Epidermal melanocyte (primary cell): ENCODE measurements around the gene TIPIN.
A peak's percentile ranks its signal among the peaks of the same experiment; 100 is the strongest.
"Not testable (repeated sequence)": the region's sequence is repeated elsewhere in the genome, so short reads cannot be mapped to it uniquely, and the experiment has no call there.

Source experiments
- DNase-seq: peaks from one replicate; pipeline ENCODE4 v3.0.0; 2011; ENCODE audit warnings: low spot score; ENCODE audit not compliant: insufficient read length

The TIPIN gene

GRCh38 chr15:66356359-66357236 lies at the start of gene TIPIN:
TSS of gene TIPIN (minus strand) at chr15:66356685. CDS start at chr15:66352947, 3,738 bp downstream.
- DNase-seq, result peak; percentile 91

GRCh38 chr15:66405615-66406014 lies 49.1 kb upstream of the TIPIN start:
- DNase-seq, result no peak

- DNase-seq, result no peak
Observed at GRCh38 chr15:66405007-66405406, 48.5 kb upstream of the TIPIN start.

- no peak for DNase-seq
Observed at GRCh38 chr15:66404532-66404931, 48.0 kb upstream of the TIPIN start.

GRCh38 chr15:66404122-66404521 lies 47.6 kb upstream of the TIPIN start:
- DNase-seq, result no peak

GRCh38 chr15:66403323-66403722 lies 46.8 kb upstream of the TIPIN start:
- DNase-seq, result no peak

- no peak for DNase-seq
Observed at GRCh38 chr15:66402761-66403284, 46.3 kb upstream of the TIPIN start.

- DNase-seq, result no peak
Observed at GRCh38 chr15:66401130-66402021, 44.9 kb upstream of the TIPIN start.

- no peak for DNase-seq
Observed at GRCh38 chr15:66400351-66400774, 43.9 kb upstream of the TIPIN start.

GRCh38 chr15:66399276-66399675 lies 42.8 kb upstream of the TIPIN start:
- DNase-seq, result no peak

GRCh38 chr15:66394915-66395314 lies 38.4 kb upstream of the TIPIN start:
- no peak for DNase-seq

- no peak for DNase-seq
Observed at GRCh38 chr15:66394472-66394871, 38.0 kb upstream of the TIPIN start.

- DNase-seq, result not testable (repeated sequence)
Observed at GRCh38 chr15:66393037-66393436, 36.6 kb upstream of the TIPIN start.

- DNase-seq, result no peak
Observed at GRCh38 chr15:66390678-66391077, 34.2 kb upstream of the TIPIN start.

GRCh38 chr15:66389859-66390381 lies 33.4 kb upstream of the TIPIN start:
- DNase-seq, result no peak

GRCh38 chr15:66389098-66389858 lies 32.8 kb upstream of the TIPIN start:
- no peak for DNase-seq

GRCh38 chr15:66388576-66388975 lies 32.1 kb upstream of the TIPIN start:
- DNase-seq, result no peak

GRCh38 chr15:66388043-66388363 lies 31.5 kb upstream of the TIPIN start:
- DNase-seq, result no peak

GRCh38 chr15:66387163-66388042 lies 30.9 kb upstream of the TIPIN start:
- peak; percentile 24 for DNase-seq
